22Rv1 (cell line): ENCODE data around the gene ARID3A.

Source experiments
- CTCF ChIP-seq: fragments of 450-650 bp; IDR thresholded peaks from 2 replicates; pipeline ENCODE4 v1.5.1; 2017; ENCODE audit warnings: mild to moderate bottlenecking
- ZFX ChIP-seq: fragments of 450-650 bp; IDR thresholded peaks from 2 replicates; pipeline ENCODE4 v1.6.1; 2017; ENCODE audit warnings: antibody characterized with exemption, borderline replicate concordance

- no peak for TF ChIP-seq CTCF
- TF ChIP-seq ZFX = no peak
Measured at GRCh38 chr19:971795-972194, 46.0 kb downstream of the ARID3A start.
